CD14-positive monocyte (primary cell): ENCODE results near the gene TJP3. TPM values are rescaled to one million over a fixed set of nuclear protein-coding genes. Genes with fewer than 3 reads are reported as not detected.

Experiments
- DNase-seq, 3 donors: peaks; one replicate each; pipeline ENCODE4 v3.0.0-alpha.2; 2011 to 2022
- H2AFZ ChIP-seq: 2 replicates; pipeline ENCODE4 v1.6.0; 2012; ENCODE audit warnings: mild to moderate bottlenecking, low read depth, low read length, inconsistent platforms; ENCODE audit not compliant: insufficient read depth, poor library complexity, severe bottlenecking
- H3K27ac ChIP-seq, 2 donors: 1 replicate in 1 of 2; 2 replicates in 1 of 2; pipeline ENCODE4 v1.5.1; 2012 to 2013; ENCODE audit warnings: low read length in 2 of 2, control low read depth in 1 of 2, inconsistent platforms in 1 of 2, low read depth in 1 of 2, mild to moderate bottlenecking in 1 of 2
- H3K27me3 ChIP-seq, 2 donors: one replicate each; pipeline versions ENCODE4 v1.6.0 to v1.6.1; 2011 to 2013; ENCODE audit warnings: low read length in 2 of 2; ENCODE audit not compliant: control insufficient read depth in 2 of 2, insufficient read depth in 2 of 2
- H3K36me3 ChIP-seq, 2 donors: replicated peaks in 1 of 2; 1 replicate in 1 of 2; 2 replicates in 1 of 2; pipeline versions ENCODE4 v1.5.1 to v1.6.1; 2012 to 2013; ENCODE audit warnings: low read length in 2 of 2, control low read depth in 1 of 2, inconsistent platforms in 1 of 2, mild to moderate bottlenecking in 1 of 2; ENCODE audit not compliant: insufficient read depth in 2 of 2, control insufficient read depth in 1 of 2
- H3K4me1 ChIP-seq, 2 donors: 1 replicate in 1 of 2; 2 replicates in 1 of 2; pipeline versions ENCODE4 v1.5.1 to v1.6.1; 2012 to 2013; ENCODE audit warnings: low read length in 2 of 2, control low read depth in 1 of 2, inconsistent platforms in 1 of 2, mild to moderate bottlenecking in 1 of 2, moderate library complexity in 1 of 2; ENCODE audit not compliant: insufficient read depth in 2 of 2, control insufficient read depth in 1 of 2
- H3K4me2 ChIP-seq: replicated peaks from 2 replicates; pipeline ENCODE3; 2012; ENCODE audit warnings: low read length, moderate library complexity, mild to moderate bottlenecking; ENCODE audit not compliant: poor library complexity, severe bottlenecking; ENCODE audit errors: extremely low read depth
- H3K4me3 ChIP-seq, 3 experiments: fragments of 200-600 bp in 1 of 3; sonication (generic) in 1 of 3; replicated peaks in 1 of 3; 1 replicate in 2 of 3; 2 replicates in 1 of 3; pipeline ENCODE4 v1.5.1; 2011 to 2013; ENCODE audit warnings: low read length in 3 of 3, mild to moderate bottlenecking in 3 of 3, control low read depth in 2 of 3, low read depth in 2 of 3, inconsistent platforms in 1 of 3, moderate library complexity in 1 of 3
- H3K79me2 ChIP-seq: 2 replicates; pipeline ENCODE4 v1.6.0; 2012; ENCODE audit warnings: mild to moderate bottlenecking, control low read depth, inconsistent platforms, low read length, moderate library complexity; ENCODE audit not compliant: insufficient read depth
- H3K9ac ChIP-seq: 2 replicates; pipeline ENCODE4 v1.6.0; 2017; ENCODE audit warnings: low read length, mild to moderate bottlenecking; ENCODE audit not compliant: insufficient read depth, poor library complexity, severe bottlenecking
- H3K9me3 ChIP-seq, 2 donors: replicated peaks in 1 of 2; 1 replicate in 1 of 2; 2 replicates in 1 of 2; pipeline versions ENCODE4 v1.5.1 to v1.6.1; 2012 to 2013; ENCODE audit warnings: low read length in 2 of 2, control low read depth in 1 of 2; ENCODE audit not compliant: control insufficient read depth in 1 of 2, insufficient read depth in 1 of 2
- H4K20me1 ChIP-seq: 2 replicates; pipeline ENCODE4 v1.6.0; 2012; ENCODE audit warnings: mild to moderate bottlenecking, low read length, control low read depth, moderate library complexity; ENCODE audit not compliant: insufficient read depth
- H3K27ac Mint-ChIP-seq, 7 donors: one replicate each; pipeline ENCODE4 v1.8.0; 2020; ENCODE audit warnings: mild to moderate bottlenecking in 7 of 7, mixed read lengths in 7 of 7, moderate library complexity in 6 of 7, inconsistent platforms in 2 of 7
- H3K27me3 Mint-ChIP-seq, 3 donors: one replicate each; pipeline ENCODE4 v1.8.0; 2021 to 2022; ENCODE audit warnings: low read depth in 3 of 3, mild to moderate bottlenecking in 3 of 3, mixed read lengths in 3 of 3, moderate library complexity in 3 of 3, inconsistent platforms in 1 of 3
- H3K36me3 Mint-ChIP-seq, 2 donors: one replicate each; pipeline ENCODE4 v1.8.0; 2020; ENCODE audit warnings: mixed read lengths in 2 of 2, inconsistent platforms in 1 of 2, mild to moderate bottlenecking in 1 of 2
- H3K4me1 Mint-ChIP-seq: one replicate; pipeline ENCODE4 v1.8.0; 2020; ENCODE audit warnings: mild to moderate bottlenecking, mixed read lengths
- H3K4me3 Mint-ChIP-seq, 2 donors: one replicate each; pipeline ENCODE4 v1.8.0; 2020; ENCODE audit warnings: mild to moderate bottlenecking in 2 of 2, mixed read lengths in 2 of 2, moderate library complexity in 1 of 2
- H3K9me3 Mint-ChIP-seq, 7 donors: one replicate each; pipeline ENCODE4 v1.8.0; 2020 to 2022; ENCODE audit warnings: mixed read lengths in 7 of 7, mild to moderate bottlenecking in 6 of 7, moderate library complexity in 6 of 7, inconsistent platforms in 2 of 7
- WGBS: methylation state at CpG from one replicate; pipeline ENCODE4 v1.1.5; 2013; ENCODE audit warnings: missing lambda C conversion rate; ENCODE audit not compliant: insufficient coverage; 5-methylcytosine and 5-hydroxymethylcytosine counted together
- intact Hi-C, 2 donors: fragments of 100-400 bp; cut with micrococcal nuclease; formaldehyde crosslinking; loops; one replicate each; pipeline versions ENCODE4 v1.15.0 to v1.15.1; 2023
- polyA plus RNA-seq, 3 donors: library from polyadenylated mRNA; depleted of rRNA in 1 of 3; unstranded in 2 of 3; stranded (reverse) in 1 of 3; fragments of 300-500 nt in 2 of 3; fragments of >200 nt in 1 of 3; fragmentation: Illumina TruSeq in 2 of 3; gene quantifications; 1 replicate in 2 of 3; 2 replicates in 1 of 3; pipeline ENCODE4 v1.2.3, GENCODE V29; 2012 to 2021
- TF ChIP-seq, protein P1 (sequence below): fragments of 200-600 bp; IDR thresholded peaks from one replicate; pipeline ENCODE4 v1.8.0; 2022; ENCODE audit warnings: antibody characterized with exemption, mild to moderate bottlenecking

Gene TJP3
- polyA plus RNA-seq, 3 donors, result 0.01 TPM; not detected in 2

DNA sequence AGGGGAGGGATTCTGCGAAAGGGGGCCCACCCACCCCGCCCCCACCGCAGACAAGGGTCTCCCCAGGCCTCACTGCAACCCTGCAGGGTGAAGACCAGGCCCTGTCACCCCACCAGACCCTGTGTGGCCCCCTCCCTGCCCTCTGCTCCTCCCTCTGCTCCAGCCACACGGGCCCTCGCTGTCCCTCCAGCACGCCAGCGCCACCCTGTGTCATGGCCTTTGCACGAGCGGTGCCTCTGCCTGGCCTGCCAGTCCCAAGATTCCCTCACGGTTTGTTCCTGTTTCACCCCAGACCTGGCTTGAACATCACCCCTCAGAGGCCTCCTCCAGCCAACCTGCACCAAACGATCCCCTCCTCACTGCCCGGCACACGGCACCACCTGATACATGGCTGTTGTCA lies 35.2 kb upstream of the TJP3 start:
- Histone ChIP-seq H2AFZ (no peak overlapping the region), H3K9ac (no peak overlapping the region), H3K4me3 (no peak overlapping the region), H4K20me1 (peaks cover 97% of the 10 kb centered on the region), H3K9me3 (no peaks in the 10 kb centered on the region), H3K27ac (no peak overlapping the region), H3K36me3 (peaks cover 0 to 16% of the 10 kb centered on the region in 2 donors), H3K79me2 (peaks cover 17% of the 10 kb centered on the region), H3K4me2 (no peak overlapping the region), H3K27me3 (peaks cover 3 to 18% of the 10 kb centered on the region in 2 donors), H3K4me1 (peaks cover 28 to 30% of the 10 kb centered on the region in 2 donors)
- peaks cover 13 to 29% (median 20%) of the 10 kb centered on the region in 3 donors for H3K27me3 Mint-ChIP-seq
- H3K36me3 Mint-ChIP-seq, result peaks cover 23 to 37% of the 10 kb centered on the region in 2 donors
- H3K4me3 Mint-ChIP-seq, result no peak overlapping the region
- intact Hi-C loops, result no loop called here
- peaks cover 31% of the 10 kb centered on the region for H3K4me1 Mint-ChIP-seq
- TF ChIP-seq, protein P1, sequence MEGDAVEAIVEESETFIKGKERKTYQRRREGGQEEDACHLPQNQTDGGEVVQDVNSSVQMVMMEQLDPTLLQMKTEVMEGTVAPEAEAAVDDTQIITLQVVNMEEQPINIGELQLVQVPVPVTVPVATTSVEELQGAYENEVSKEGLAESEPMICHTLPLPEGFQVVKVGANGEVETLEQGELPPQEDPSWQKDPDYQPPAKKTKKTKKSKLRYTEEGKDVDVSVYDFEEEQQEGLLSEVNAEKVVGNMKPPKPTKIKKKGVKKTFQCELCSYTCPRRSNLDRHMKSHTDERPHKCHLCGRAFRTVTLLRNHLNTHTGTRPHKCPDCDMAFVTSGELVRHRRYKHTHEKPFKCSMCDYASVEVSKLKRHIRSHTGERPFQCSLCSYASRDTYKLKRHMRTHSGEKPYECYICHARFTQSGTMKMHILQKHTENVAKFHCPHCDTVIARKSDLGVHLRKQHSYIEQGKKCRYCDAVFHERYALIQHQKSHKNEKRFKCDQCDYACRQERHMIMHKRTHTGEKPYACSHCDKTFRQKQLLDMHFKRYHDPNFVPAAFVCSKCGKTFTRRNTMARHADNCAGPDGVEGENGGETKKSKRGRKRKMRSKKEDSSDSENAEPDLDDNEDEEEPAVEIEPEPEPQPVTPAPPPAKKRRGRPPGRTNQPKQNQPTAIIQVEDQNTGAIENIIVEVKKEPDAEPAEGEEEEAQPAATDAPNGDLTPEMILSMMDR, result no peak
- peak overlapping the region in 1 of 7 donors; percentile 59 for H3K27ac Mint-ChIP-seq
- no peak for DNase-seq
- whole genome bisulfite sequencing, result 71% methylated on average over 10 of the region's 13 CpGs
- H3K9me3 Mint-ChIP-seq, result peaks cover 0 to 6% (median 0%) of the 10 kb centered on the region in 7 donors

DNA sequence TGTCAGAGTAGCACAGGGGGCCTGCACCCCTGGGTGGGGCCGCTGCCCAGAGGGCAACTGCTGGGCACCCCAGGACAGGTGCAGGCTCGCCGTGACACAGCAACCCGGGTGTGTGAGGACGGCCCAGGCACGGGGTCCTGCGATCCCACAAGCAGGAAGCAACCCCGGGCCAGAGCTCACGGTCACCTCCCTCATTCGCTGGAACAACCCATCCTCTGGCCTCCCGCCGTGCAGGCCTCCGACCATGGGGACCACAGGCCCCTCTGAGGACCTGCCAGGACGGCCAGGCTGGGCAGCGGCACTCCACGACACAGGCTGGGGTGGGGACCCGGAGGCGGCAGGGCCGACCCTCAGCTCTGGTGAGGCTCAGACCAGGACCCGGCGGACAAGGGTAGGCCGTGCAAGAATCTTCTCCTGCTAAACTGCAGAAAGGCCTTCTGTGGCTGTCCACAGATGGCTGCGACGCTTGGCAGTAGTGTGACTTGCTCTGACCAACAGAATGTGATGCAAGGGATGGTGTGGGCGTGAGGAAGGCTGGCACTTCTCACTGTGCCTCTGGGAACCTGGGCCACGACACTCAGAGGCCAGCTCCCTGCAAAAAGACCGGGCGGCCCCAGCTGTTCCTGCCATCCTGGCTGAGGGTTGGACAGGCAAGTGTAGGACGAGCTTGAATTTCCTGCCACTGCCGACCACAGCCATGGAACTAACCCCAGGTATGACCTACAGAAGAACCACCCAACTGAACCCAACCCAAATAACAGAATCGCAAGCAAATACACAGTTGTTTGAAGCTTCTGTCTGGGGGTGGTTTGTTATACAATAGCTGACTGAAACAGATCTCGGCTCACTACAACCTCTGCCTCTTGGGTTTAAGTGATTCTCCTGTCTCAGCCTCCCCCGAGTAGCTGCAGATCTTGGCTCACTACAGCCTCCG lies 34.4 kb upstream of the TJP3 start:
- peaks cover 0 to 12% of the 10 kb centered on the region in 2 donors for H3K36me3 ChIP-seq
- H3K27ac Mint-ChIP-seq, result no peak overlapping the region
- peaks cover 97% of the 10 kb centered on the region for H4K20me1 ChIP-seq
- H3K9ac ChIP-seq, result no peak overlapping the region
- no peak overlapping the region for H3K27ac ChIP-seq
- TF ChIP-seq, protein P1, result no peak
- H3K4me3 ChIP-seq, result no peak overlapping the region
- H3K4me1 ChIP-seq, result peaks cover 28 to 30% of the 10 kb centered on the region in 2 donors
- H3K36me3 Mint-ChIP-seq, result peaks cover 19 to 33% of the 10 kb centered on the region in 2 donors
- 95% methylated on average over 29 of the region's 34 CpGs for WGBS
- no peak overlapping the region for H3K4me2 ChIP-seq
- H3K79me2 ChIP-seq, result peaks cover 17% of the 10 kb centered on the region
- peaks cover 3 to 18% of the 10 kb centered on the region in 2 donors for H3K27me3 ChIP-seq
- peaks cover 31% of the 10 kb centered on the region for H3K4me1 Mint-ChIP-seq
- H2AFZ ChIP-seq, result no peak overlapping the region
- peaks cover 0 to 6% (median 0%) of the 10 kb centered on the region in 7 donors for H3K9me3 Mint-ChIP-seq
- peaks cover 13 to 29% (median 23%) of the 10 kb centered on the region in 3 donors for H3K27me3 Mint-ChIP-seq
- intact Hi-C loops, result no loop called here
- no peaks in the 10 kb centered on the region for H3K9me3 ChIP-seq
- H3K4me3 Mint-ChIP-seq, result no peak overlapping the region
- DNase-seq, result no peak
